ENCODE results near the gene CXCL17.

DNA sequence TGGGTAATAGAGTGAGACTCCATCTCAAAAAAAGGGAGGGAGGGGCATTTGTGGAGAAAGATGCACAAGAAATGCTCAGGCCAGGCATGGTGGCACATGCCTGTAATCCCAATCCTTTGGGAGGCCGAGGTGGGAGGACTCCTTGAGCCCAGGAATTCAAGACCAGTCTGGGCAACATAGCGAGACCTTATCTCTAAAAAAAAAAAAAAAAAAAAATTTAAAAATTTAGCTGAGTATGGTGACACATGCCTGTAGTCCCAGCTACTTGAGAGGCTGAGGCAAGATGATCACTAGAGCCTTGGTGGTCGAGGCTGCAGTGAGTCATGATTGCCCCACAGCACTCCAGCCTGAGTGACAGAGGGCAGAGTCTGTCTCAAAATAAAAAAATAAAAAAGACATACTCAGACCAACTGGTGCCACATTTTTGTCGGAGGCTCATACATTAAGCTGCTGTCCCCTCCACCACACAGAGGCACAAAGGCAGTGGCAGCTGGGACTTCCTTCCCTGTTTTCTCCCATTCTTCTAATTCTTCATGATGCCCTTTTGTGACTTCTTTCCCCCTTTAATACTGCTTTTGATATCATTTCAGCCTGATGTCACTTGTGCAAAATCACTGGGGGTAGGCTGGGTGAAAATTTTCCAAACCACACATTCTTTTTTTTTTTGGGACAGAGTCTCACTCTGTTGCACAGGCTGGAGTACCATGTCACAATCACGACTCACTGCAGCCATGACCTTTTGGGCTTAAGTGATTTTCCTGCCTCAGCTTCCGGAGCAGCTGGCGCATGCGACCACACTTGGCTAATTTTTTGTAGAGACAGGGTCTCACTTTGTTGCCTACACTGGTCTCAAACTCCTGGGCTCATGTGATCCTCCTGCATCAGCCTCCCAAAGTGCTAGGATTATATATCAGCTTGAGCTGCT, 26.8 kb upstream of the CXCL17 start:
- TF ChIP-seq CTCF (IDR thresholded peaks at IDR 0.05) = no peak
- TF ChIP-seq POLR2A (IDR thresholded peaks at IDR 0.05) = no peak

Measured in sigmoid colon (tissue), 3 donors.